Ishikawa (cell line): ENCODE data around the gene RAB1B.

Experiments used
- CEBPB ChIP-seq: IDR thresholded peaks from 2 replicates; pipeline ENCODE4 v1.6.1; 2012
- CREB1 ChIP-seq: IDR thresholded peaks from 2 replicates; pipeline ENCODE4 v1.6.1; 2012; ENCODE audit warnings: low read depth
- EGR1 ChIP-seq: IDR thresholded peaks from 2 replicates; pipeline ENCODE4 v1.6.1; 2012
- MAX ChIP-seq: IDR thresholded peaks from 2 replicates; pipeline ENCODE4 v1.6.1; 2012
- RAD21 ChIP-seq: IDR thresholded peaks from 2 replicates; pipeline ENCODE4 v1.6.1; 2012; ENCODE audit warnings: low read depth
- REST ChIP-seq: IDR thresholded peaks from 2 replicates; pipeline ENCODE4 v1.6.1; 2012; ENCODE audit warnings: low read depth, mild to moderate bottlenecking
- YY1 ChIP-seq: IDR thresholded peaks from 2 replicates; pipeline ENCODE4 v1.6.1; 2012; ENCODE audit warnings: low read depth

- TF ChIP-seq RAD21 = no peak
- no peak for TF ChIP-seq CREB1
- TF ChIP-seq REST = no peak
- TF ChIP-seq EGR1 = no peak
- TF ChIP-seq YY1 = no peak
- no peak for TF ChIP-seq CEBPB
- TF ChIP-seq MAX = no peak
These were observed 26.5 kb downstream of the RAB1B start for GRCh38 chr11:66294626-66295620.
